Neural cell (in vitro differentiated cells): ENCODE results near the gene AKT3.

Source experiments
- CTCF ChIP-seq: fragments of 450-650 bp; IDR thresholded peaks from 2 replicates; pipeline ENCODE4 v1.5.1; 2014; ENCODE audit warnings: antibody characterized with exemption, mild to moderate bottlenecking, moderate library complexity; ENCODE audit not compliant: poor library complexity, severe bottlenecking
- RAD21 ChIP-seq: fragments of 450-650 bp; conservative IDR thresholded peaks from 2 replicates; pipeline ENCODE4 v1.6.1; 2014; ENCODE audit warnings: antibody characterized with exemption, mild to moderate bottlenecking, moderate library complexity

- TF ChIP-seq CTCF (no peak), RAD21 (no peak)
Measured at GRCh38 chr1:243488459-243489157, 361.4 kb downstream of the AKT3 start.
